Endothelial cell of hepatic sinusoid (primary cell): ENCODE results near the gene TMEM132D.

Experiments used
- in situ Hi-C: cut with HindIII; loops from 2 replicates; pipeline ENCODE4 v1.10.0; 2017; ENCODE audit warnings: low sequenced_read_pairs

The TMEM132D gene

DNA sequence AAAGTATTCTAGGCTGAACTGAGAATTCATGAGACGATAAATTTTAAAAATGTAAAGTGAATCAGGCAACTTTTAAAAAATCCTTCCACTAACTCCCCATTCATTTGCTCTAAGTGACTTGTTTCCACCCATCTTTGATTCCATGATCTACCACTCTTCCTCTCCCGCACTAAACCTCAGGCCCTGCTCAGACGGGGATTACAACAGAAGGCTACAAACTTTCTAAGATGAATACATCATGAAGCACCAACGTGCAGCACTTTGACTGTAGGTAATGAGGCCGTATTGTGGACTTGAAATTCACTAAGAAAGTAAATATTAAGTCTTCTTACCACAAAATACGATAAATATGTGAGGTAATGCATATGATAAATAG is 30.0 kb downstream of the TMEM132D start:
- in situ Hi-C loops = no loop called here

GRCh38 chr12:129873111-129873832 is 30.6 kb downstream of the TMEM132D start:
- in situ Hi-C loops = no loop called here

DNA sequence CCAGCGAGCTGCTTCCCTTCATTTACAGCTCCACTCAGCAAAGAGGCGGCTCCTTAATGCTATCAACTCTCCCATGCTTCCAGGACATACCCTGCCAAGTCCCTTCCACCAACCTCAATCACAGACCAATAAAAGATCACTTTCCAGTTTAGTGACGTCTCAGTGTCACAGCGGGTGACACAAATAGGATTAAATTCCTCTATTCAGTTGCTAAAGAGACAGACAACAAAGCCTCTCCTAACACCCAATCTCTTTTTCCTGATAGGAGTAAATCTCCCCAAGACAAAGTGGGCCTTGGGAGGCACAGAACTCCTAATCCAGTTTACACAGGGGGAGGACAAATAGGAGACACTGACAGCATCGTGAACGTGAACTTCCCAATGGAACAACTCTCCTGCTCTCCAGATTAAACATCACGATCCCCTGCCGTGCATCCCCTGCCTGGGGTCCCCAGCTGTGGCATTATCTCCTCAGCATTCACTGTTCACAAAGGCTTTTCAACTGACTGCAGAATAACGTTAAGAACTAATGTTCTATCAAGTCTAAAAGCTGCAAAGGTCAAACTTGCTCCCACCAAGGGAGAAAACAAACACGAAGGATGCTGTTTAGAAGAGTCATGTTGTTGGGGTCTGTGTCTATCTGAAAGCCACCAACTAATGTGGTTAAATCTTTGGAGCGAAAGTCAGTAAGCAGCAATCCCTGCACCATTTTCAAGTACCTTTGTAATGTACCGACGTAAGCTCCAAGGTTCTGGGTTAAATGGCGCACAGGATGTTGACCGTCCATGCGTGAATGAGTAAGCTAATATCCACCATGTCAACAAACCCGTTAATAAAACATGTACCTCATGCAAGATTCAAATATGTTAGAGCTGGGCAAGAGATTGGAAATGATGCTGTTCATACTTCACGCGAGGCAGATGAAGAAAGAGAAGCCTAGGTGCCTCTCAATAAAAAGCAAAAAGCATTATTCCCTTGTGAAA is 31.5 kb downstream of the TMEM132D start:
- in situ Hi-C loops = no loop called here

- in situ Hi-C loops = no loop called here
Observed at GRCh38 chr12:129870796-129871195, 33.0 kb downstream of the TMEM132D start.

GRCh38 chr12:129870136-129870535 is 33.7 kb downstream of the TMEM132D start:
- in situ Hi-C loops = no loop called here

DNA sequence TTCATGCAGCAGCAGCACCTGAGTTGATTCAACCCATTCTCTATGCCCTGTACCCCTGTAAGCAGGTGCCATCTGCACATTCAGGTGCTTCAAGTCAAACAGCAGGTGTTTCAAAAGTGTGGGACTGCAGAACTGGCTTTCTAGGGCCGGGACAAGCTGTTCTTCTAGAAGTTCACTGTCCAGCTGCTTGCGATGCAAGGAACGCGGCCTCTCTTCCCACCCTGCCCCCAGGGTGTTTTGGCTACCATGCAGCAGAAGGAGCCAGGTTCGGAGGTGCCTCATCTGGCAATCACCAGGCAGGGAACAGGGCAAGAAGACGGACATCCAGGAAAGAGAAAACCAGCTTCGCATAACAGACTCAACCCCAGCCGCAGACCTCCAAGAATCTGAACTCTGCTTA is 35.2 kb downstream of the TMEM132D start:
- in situ Hi-C loops = no loop called here

GRCh38 chr12:129863938-129864337 is 39.9 kb downstream of the TMEM132D start:
- in situ Hi-C loops = loop anchor here (5.0 kb wide), 1 partner anchor 33 kb away; no protein-coding TSS in a partner anchor

DNA sequence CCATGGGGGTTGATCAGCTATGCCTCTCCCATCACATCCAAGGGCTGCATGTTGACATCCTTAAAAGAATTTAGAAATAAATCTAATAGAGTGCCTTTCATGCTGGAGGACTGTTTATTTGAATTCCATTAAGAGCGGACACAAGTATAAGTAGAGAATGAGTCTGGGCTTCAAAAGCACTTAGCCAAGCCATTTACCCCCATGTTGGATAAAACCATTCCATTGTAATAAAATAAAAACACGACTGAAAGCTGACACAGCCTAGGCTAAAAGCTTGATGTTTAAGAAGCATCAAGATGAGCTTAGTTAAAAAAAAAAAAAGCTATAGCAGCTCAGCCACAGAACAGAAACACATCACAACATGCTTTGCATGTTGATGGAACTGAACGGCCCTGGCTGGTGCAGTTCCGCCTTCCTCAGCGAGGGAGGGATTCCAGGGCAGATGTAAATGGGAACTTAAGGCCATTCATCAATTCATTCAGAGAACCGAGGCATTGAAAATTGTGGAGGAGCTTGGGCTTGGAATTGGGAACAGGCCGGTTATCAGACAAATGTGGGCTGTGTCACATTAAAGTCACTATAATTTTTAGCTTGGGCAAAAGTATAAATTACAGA is 41.2 kb downstream of the TMEM132D start:
- in situ Hi-C loops = loop anchor here (5.0 kb wide), 1 partner anchor 35 kb away; no protein-coding TSS in a partner anchor

GRCh38 chr12:129861951-129862350 is 41.9 kb downstream of the TMEM132D start:
- in situ Hi-C loops = loop anchor here (5.0 kb wide), 1 partner anchor 35 kb away; no protein-coding TSS in a partner anchor

- in situ Hi-C loops = no loop called here
Observed at GRCh38 chr12:129854591-129854990, 49.2 kb downstream of the TMEM132D start.

DNA sequence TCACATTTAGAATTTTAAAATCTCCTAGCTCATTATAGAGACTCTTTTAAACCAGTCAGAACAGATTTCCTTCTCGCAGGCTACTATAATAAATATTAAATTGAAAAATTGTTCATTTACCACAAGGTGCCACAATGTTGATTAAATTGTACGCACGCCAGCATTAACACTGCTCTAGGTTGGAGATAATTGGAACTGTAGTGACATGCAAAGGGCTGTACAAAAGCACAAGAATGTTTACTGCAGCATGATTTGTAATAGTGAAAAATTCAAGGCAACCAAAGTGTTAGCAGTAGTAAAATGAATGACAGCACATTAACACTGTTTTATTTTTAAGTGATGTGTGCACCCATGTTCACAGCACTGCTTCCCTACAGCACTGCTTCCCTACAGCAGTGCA is 52.5 kb downstream of the TMEM132D start:
- in situ Hi-C loops = no loop called here

DNA sequence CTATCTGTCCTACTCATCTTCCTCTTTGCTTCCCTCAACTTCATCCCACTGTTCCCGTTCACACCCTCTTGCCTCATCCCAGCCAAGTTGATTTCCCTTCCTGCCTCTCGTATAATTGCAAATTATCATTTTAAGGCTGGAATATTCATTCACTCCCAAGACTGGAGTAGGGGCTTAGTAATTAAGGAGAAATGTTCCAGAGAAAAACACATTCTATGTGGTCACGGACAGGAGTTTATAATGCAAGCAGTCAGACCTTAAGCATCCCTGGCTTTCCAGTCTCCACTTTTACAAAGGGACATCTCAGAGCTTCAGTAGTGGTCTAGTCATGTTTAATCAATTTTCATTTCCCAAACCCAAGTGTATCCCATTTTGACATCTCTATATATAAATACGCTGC is 54.9 kb downstream of the TMEM132D start:
- in situ Hi-C loops = no loop called here

DNA sequence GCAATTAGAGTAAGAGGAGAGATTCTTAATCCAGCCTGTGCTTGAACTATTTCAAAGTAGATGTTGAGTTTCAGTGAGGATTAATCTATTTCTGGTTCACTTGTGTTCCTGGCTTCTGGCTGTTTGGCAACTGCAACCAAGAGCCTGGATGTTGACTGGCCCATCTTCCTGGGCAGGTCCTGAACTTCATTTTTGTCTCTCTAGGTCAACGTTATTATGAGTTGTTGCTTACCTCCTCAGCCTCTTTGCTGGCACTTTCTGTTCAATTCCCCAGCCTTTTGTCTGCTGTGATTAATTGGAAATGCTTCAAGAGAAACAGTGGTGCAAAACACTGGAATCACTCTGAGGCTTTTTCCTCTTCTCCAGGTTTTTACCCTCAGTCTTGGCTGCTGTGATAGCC is 56.8 kb downstream of the TMEM132D start:
- in situ Hi-C loops = no loop called here

- in situ Hi-C loops = no loop called here
Observed at GRCh38 chr12:129844662-129845220, 59.1 kb downstream of the TMEM132D start.

GRCh38 chr12:129841251-129841650 is 62.6 kb downstream of the TMEM132D start:
- in situ Hi-C loops = no loop called here

GRCh38 chr12:129840145-129840884 is 63.5 kb downstream of the TMEM132D start:
- in situ Hi-C loops = no loop called here

DNA sequence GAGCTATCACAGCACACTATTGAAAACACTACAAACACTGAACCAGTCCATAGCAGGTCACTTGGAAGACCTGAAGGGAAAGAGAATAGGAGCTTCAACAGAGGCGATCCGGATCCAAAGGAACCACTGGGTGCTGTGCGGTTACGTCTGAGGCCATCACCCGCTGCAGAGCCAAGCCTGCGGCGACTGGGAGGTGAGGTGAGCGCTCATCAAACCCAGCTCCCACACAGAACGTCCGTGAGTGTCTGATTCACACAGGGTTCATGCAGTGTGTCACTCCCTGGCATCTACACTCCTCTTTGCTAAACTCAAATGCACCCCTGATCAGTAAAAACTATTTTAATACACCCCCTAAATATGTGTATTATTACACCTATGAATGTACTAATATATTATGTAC is 64.1 kb downstream of the TMEM132D start:
- in situ Hi-C loops = loop anchor here (5.0 kb wide), 1 partner anchor 67 kb away; no protein-coding TSS in a partner anchor

- in situ Hi-C loops = no loop called here
Observed at GRCh38 chr12:129831294-129831693, 72.5 kb downstream of the TMEM132D start.

GRCh38 chr12:129830796-129831195 is 73.0 kb downstream of the TMEM132D start:
- in situ Hi-C loops = no loop called here

DNA sequence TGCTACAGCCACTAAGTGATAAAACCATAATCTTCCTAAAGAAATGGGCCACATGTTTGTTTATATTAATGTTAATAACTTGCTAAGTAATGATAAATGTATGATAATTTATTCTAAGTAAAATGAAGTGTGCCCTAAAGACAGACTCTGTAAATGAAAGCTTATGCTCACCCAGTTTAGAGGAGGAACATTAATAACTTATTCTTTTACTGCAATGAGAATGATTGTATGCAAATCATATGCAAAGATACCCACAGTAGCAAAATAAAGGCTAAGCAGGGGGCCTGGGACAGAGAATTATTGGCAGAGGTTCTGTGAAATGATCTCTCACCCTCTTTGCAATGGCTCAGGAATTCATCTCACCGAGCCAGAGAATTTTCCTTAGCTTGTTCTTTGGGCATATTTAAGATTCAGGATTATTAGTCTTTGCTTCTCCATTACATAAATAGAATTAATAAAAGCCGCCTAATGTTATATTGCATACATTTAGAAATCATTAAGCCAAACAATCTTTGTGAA is 75.9 kb downstream of the TMEM132D start:
- in situ Hi-C loops = loop anchor here (5.0 kb wide), 1 partner anchor 69 kb away; no protein-coding TSS in a partner anchor
